ENCODE data around the gene SLC26A9.

The SLC26A9 gene

DNA sequence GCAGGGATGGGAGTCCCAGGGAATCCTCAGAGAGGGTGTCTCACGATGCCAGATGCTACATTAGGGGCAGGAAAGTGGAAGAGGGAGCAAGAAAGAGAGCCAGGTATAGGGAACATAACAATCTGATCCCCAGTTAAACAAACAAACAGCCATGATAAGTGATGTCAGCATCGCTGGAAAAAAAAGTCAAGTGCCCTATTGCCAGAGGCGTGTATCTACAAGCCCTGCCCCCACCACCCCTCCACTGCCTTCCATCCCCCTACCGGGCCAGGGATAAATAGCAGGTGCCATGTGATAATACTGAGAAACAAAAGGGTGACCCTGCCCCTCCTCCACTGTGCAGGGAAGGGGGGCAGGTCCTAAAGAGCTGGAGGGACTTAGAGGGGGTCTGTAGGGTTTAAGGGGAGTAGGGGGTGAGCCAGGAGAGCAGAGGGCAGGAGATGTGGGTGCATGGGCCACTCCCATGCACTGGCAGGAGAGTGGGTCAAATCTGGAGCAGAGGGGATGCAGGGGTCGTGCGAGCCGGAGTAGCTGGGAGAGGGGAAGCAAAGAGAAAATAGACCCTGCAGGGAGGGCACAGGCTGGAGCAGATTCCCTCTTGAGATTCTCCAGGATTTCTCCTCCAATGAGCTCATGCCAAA lies 3.4 kb downstream of the SLC26A9 start (continued):
- peak; percentile 24; the same call in 1 of the 2 replicates for TF ChIP-seq ZEB2 (tag by site-specific recombination; IDR thresholded peaks at IDR 0.05)
- 0 out of 2 replicates have a peak, but pooled peaks have one; percentile 62 for TF ChIP-seq ZNF24 (tag by site-specific recombination; IDR thresholded peaks at IDR 0.05)
- TF ChIP-seq SP7 (tag by site-specific recombination; IDR thresholded peaks at IDR 0.05), result peak; percentile 44
- TF ChIP-seq, protein P1, sequence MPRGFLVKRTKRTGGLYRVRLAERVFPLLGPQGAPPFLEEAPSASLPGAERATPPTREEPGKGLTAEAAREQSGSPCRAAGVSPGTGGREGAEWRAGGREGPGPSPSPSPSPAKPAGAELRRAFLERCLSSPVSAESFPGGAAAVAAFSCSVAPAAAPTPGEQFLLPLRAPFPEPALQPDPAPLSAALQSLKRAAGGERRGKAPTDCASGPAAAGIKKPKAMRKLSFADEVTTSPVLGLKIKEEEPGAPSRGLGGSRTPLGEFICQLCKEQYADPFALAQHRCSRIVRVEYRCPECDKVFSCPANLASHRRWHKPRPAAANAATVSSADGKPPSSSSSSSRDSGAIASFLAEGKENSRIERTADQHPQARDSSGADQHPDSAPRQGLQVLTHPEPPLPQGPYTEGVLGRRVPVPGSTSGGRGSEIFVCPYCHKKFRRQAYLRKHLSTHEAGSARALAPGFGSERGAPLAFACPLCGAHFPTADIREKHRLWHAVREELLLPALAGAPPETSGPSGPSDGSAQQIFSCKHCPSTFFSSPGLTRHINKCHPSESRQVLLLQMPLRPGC (tag by site-specific recombination; IDR thresholded peaks at IDR 0.05), result peak; percentile 39; the same call in 1 of the 2 replicates
- TF ChIP-seq, protein P2, sequence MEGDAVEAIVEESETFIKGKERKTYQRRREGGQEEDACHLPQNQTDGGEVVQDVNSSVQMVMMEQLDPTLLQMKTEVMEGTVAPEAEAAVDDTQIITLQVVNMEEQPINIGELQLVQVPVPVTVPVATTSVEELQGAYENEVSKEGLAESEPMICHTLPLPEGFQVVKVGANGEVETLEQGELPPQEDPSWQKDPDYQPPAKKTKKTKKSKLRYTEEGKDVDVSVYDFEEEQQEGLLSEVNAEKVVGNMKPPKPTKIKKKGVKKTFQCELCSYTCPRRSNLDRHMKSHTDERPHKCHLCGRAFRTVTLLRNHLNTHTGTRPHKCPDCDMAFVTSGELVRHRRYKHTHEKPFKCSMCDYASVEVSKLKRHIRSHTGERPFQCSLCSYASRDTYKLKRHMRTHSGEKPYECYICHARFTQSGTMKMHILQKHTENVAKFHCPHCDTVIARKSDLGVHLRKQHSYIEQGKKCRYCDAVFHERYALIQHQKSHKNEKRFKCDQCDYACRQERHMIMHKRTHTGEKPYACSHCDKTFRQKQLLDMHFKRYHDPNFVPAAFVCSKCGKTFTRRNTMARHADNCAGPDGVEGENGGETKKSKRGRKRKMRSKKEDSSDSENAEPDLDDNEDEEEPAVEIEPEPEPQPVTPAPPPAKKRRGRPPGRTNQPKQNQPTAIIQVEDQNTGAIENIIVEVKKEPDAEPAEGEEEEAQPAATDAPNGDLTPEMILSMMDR (tag by site-specific recombination; IDR thresholded peaks at IDR 0.05), result peak; percentile 75; the same call in 1 of the 2 replicates
- no peak for TF ChIP-seq ZNF140 (tag by site-specific recombination; IDR thresholded peaks at IDR 0.05)
- peak; percentile 88 for TF ChIP-seq MZF1 (tag by site-specific recombination; IDR thresholded peaks at IDR 0.05; ENCODE audit: borderline replicate concordance)
- no peak for TF ChIP-seq RBAK (tag by site-specific recombination; IDR thresholded peaks at IDR 0.05)
- TF ChIP-seq ZNF311 (tag by site-specific recombination; IDR thresholded peaks at IDR 0.05; ENCODE audit: borderline replicate concordance), result no peak
- TF ChIP-seq, protein P3, sequence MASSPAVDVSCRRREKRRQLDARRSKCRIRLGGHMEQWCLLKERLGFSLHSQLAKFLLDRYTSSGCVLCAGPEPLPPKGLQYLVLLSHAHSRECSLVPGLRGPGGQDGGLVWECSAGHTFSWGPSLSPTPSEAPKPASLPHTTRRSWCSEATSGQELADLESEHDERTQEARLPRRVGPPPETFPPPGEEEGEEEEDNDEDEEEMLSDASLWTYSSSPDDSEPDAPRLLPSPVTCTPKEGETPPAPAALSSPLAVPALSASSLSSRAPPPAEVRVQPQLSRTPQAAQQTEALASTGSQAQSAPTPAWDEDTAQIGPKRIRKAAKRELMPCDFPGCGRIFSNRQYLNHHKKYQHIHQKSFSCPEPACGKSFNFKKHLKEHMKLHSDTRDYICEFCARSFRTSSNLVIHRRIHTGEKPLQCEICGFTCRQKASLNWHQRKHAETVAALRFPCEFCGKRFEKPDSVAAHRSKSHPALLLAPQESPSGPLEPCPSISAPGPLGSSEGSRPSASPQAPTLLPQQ (tag by site-specific recombination; IDR thresholded peaks at IDR 0.05), result peak; percentile 34; the same call in 1 of the 2 replicates
- TF ChIP-seq, protein P4, sequence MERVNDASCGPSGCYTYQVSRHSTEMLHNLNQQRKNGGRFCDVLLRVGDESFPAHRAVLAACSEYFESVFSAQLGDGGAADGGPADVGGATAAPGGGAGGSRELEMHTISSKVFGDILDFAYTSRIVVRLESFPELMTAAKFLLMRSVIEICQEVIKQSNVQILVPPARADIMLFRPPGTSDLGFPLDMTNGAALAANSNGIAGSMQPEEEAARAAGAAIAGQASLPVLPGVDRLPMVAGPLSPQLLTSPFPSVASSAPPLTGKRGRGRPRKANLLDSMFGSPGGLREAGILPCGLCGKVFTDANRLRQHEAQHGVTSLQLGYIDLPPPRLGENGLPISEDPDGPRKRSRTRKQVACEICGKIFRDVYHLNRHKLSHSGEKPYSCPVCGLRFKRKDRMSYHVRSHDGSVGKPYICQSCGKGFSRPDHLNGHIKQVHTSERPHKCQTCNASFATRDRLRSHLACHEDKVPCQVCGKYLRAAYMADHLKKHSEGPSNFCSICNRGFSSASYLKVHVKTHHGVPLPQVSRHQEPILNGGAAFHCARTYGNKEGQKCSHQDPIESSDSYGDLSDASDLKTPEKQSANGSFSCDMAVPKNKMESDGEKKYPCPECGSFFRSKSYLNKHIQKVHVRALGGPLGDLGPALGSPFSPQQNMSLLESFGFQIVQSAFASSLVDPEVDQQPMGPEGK (tag by site-specific recombination; IDR thresholded peaks at IDR 0.05), result peak; percentile 81
- TF ChIP-seq ZNF600 (tag by site-specific recombination; IDR thresholded peaks at IDR 0.05), result 0 out of 2 replicates have a peak, but pooled peaks have one; percentile 25
- TF ChIP-seq, protein P5, sequence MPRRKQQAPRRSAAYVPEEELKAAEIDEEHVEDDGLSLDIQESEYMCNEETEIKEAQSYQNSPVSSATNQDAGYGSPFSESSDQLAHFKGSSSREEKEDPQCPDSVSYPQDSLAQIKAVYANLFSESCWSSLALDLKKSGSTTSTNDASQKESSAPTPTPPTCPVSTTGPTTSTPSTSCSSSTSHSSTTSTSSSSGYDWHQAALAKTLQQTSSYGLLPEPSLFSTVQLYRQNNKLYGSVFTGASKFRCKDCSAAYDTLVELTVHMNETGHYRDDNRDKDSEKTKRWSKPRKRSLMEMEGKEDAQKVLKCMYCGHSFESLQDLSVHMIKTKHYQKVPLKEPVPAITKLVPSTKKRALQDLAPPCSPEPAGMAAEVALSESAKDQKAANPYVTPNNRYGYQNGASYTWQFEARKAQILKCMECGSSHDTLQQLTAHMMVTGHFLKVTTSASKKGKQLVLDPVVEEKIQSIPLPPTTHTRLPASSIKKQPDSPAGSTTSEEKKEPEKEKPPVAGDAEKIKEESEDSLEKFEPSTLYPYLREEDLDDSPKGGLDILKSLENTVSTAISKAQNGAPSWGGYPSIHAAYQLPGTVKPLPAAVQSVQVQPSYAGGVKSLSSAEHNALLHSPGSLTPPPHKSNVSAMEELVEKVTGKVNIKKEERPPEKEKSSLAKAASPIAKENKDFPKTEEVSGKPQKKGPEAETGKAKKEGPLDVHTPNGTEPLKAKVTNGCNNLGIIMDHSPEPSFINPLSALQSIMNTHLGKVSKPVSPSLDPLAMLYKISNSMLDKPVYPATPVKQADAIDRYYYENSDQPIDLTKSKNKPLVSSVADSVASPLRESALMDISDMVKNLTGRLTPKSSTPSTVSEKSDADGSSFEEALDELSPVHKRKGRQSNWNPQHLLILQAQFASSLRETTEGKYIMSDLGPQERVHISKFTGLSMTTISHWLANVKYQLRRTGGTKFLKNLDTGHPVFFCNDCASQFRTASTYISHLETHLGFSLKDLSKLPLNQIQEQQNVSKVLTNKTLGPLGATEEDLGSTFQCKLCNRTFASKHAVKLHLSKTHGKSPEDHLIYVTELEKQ (tag by site-specific recombination; IDR thresholded peaks at IDR 0.05; ENCODE audit: borderline replicate concordance), result peak; percentile 76; the same call in 1 of the 2 replicates
- no peak for TF ChIP-seq ZNF624 (tag by site-specific recombination; IDR thresholded peaks at IDR 0.05)
- TF ChIP-seq ZXDB (tag by site-specific recombination; IDR thresholded peaks at IDR 0.05), result 0 out of 2 replicates have a peak, but pooled peaks have one; percentile 17
- TF ChIP-seq ZNF394 (tag by site-specific recombination; IDR thresholded peaks at IDR 0.05; ENCODE audit: borderline replicate concordance), result peak; percentile 52; the same call in 1 of the 2 replicates
- 0 out of 2 replicates have a peak, but pooled peaks have one; percentile 56 for TF ChIP-seq ZNF558 (tag by site-specific recombination; IDR thresholded peaks at IDR 0.05)
- TF ChIP-seq, protein P6, sequence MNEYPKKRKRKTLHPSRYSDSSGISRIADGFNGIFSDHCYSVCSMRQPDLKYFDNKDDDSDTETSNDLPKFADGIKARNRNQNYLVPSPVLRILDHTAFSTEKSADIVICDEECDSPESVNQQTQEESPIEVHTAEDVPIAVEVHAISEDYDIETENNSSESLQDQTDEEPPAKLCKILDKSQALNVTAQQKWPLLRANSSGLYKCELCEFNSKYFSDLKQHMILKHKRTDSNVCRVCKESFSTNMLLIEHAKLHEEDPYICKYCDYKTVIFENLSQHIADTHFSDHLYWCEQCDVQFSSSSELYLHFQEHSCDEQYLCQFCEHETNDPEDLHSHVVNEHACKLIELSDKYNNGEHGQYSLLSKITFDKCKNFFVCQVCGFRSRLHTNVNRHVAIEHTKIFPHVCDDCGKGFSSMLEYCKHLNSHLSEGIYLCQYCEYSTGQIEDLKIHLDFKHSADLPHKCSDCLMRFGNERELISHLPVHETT (tag by site-specific recombination; IDR thresholded peaks at IDR 0.05), result 0 out of 2 replicates have a peak, but pooled peaks have one; percentile 16
- peak; percentile 31; the same call in 1 of the 2 replicates for TF ChIP-seq OSR2 (tag by site-specific recombination; IDR thresholded peaks at IDR 0.05)
- no peak for TF ChIP-seq MEIS1 (CRISPR knock-in tag; IDR thresholded peaks at IDR 0.05; ENCODE audit: borderline replicate concordance)
- peak; percentile 53; the same call in 1 of the 2 replicates for TF ChIP-seq ZNF843 (tag by site-specific recombination; IDR thresholded peaks at IDR 0.05)
- TF ChIP-seq ZNF626 (tag by site-specific recombination; IDR thresholded peaks at IDR 0.05), result no peak
- peak; percentile 58; the same call in 1 of the 2 replicates for TF ChIP-seq ZNF366 (tag by site-specific recombination; conservative IDR thresholded peaks at IDR 0.05)
- no peak for TF ChIP-seq ZNF274 (IDR thresholded peaks at IDR 0.05; ENCODE audit: low read length)
- TF ChIP-seq ZNF274 (tag by site-specific recombination; IDR thresholded peaks at IDR 0.05; ENCODE audit: borderline replicate concordance), result no peak
- TF ChIP-seq IKZF3 (tag by site-specific recombination; IDR thresholded peaks at IDR 0.05), result peak; percentile 25; the same call in 1 of the 2 replicates
